ENCODE results near the gene GLYATL3.

Gene GLYATL3

GRCh38 chr6:49514571-49515484 lies 15.1 kb downstream of the GLYATL3 start:
- DNase-seq (ENCODE audit: low read depth) = no peak

GRCh38 chr6:49515485-49516146 lies 15.9 kb downstream of the GLYATL3 start:
- no peak for DNase-seq (ENCODE audit: low read depth)

GRCh38 chr6:49516147-49516505 lies 16.4 kb downstream of the GLYATL3 start:
- no peak for DNase-seq (ENCODE audit: low read depth)

GRCh38 chr6:49517919-49518318 lies 18.2 kb downstream of the GLYATL3 start:
- no peak for DNase-seq (ENCODE audit: low read depth)

- no peak for DNase-seq (ENCODE audit: low read depth)
Measured at GRCh38 chr6:49519660-49520059, 19.9 kb downstream of the GLYATL3 start.

- no peak for DNase-seq (ENCODE audit: low read depth)
Measured at GRCh38 chr6:49522710-49523593, 23.2 kb downstream of the GLYATL3 start.

- no peak for DNase-seq (ENCODE audit: low read depth)
Measured at GRCh38 chr6:49523901-49524300, 24.2 kb downstream of the GLYATL3 start.

- no peak for DNase-seq (ENCODE audit: low read depth)
Measured at GRCh38 chr6:49524541-49524940, 24.8 kb downstream of the GLYATL3 start.

- DNase-seq (ENCODE audit: low read depth) = no peak
Measured at GRCh38 chr6:49526598-49526997, 26.9 kb downstream of the GLYATL3 start.

GRCh38 chr6:49527320-49527719 lies 27.6 kb downstream of the GLYATL3 start:
- no peak for DNase-seq (ENCODE audit: low read depth)

- DNase-seq (ENCODE audit: low read depth) = no peak
Measured at GRCh38 chr6:49528571-49528970, 28.8 kb downstream of the GLYATL3 start.

- no peak for DNase-seq (ENCODE audit: low read depth)
Measured at GRCh38 chr6:49530141-49530776, 30.5 kb downstream of the GLYATL3 start.

- DNase-seq (ENCODE audit: low read depth) = no peak
Measured at GRCh38 chr6:49531774-49532569, 32.2 kb downstream of the GLYATL3 start.

GRCh38 chr6:49535795-49536194 lies 36.1 kb downstream of the GLYATL3 start:
- no peak for DNase-seq (ENCODE audit: low read depth)

- no peak for DNase-seq (ENCODE audit: low read depth)
Measured at GRCh38 chr6:49539102-49539501, 39.4 kb downstream of the GLYATL3 start.

- no peak for DNase-seq (ENCODE audit: low read depth)
Measured at GRCh38 chr6:49540614-49541013, 40.9 kb downstream of the GLYATL3 start.

GRCh38 chr6:49541210-49541724 lies 41.5 kb downstream of the GLYATL3 start:
- no peak for DNase-seq (ENCODE audit: low read depth)

- no peak for DNase-seq (ENCODE audit: low read depth)
Measured at GRCh38 chr6:49541936-49542335, 42.2 kb downstream of the GLYATL3 start.

- DNase-seq (ENCODE audit: low read depth) = no peak
Measured at GRCh38 chr6:49543087-49543858, 43.5 kb downstream of the GLYATL3 start.

GRCh38 chr6:49546331-49546730 lies 46.6 kb downstream of the GLYATL3 start:
- no peak for DNase-seq (ENCODE audit: low read depth)

Measured in stimulated activated CD8-positive, alpha-beta memory T cell treated with anti-CD3 and anti-CD28 coated beads, Interleukin-7, amount 100 ng/mL, for 24 hours (primary cell).